Stomach (tissue), 9 donors: ENCODE data around the gene ZNF699. TPM values are rescaled to one million over a fixed set of nuclear protein-coding genes. Genes with fewer than 3 reads are reported as not detected.

Experiments
- DNase-seq, 2 donors: peaks; one replicate each; pipeline versions ENCODE4 v3.0.0 to v3.0.0-alpha.2; 2013 to 2019
- H3K27ac ChIP-seq, 5 donors: fragments of 200-600 bp in 4 of 5; sonication (generic) in 4 of 5; one replicate each; pipeline ENCODE4 v1.5.1; 2013 to 2019; ENCODE audit warnings: mild to moderate bottlenecking in 1 of 5, moderate library complexity in 1 of 5
- H3K27me3 ChIP-seq, 3 donors: fragments of 200-600 bp; sonication (generic); one replicate each; pipeline ENCODE4 v1.5.1; 2017 to 2019; ENCODE audit warnings: mixed run types in 1 of 3
- H3K36me3 ChIP-seq, 4 donors: fragments of 200-600 bp; sonication (generic); 1 replicate in 3 of 4; 2 replicates in 1 of 4; pipeline ENCODE4 v1.5.1; 2016 to 2019
- H3K4me1 ChIP-seq, 4 donors: fragments of 200-600 bp; sonication (generic); one replicate each; pipeline ENCODE4 v1.5.1; 2016 to 2019
- H3K4me3 ChIP-seq, 4 donors: fragments of 200-600 bp; sonication (generic) in 3 of 4; one replicate each; pipeline ENCODE4 v1.5.1; 2016 to 2019; ENCODE audit warnings: mild to moderate bottlenecking in 1 of 4
- H3K9me3 ChIP-seq, 4 donors: fragments of 200-600 bp; sonication (generic); one replicate each; pipeline ENCODE4 v1.5.1; 2016 to 2019
- EP300 ChIP-seq: sonication (generic); formaldehyde crosslinking; IDR thresholded peaks from one replicate; pipeline ENCODE4 v1.6.1; 2017; ENCODE audit warnings: antibody characterized with exemption
- POLR2A ChIP-seq, 4 donors: fragments of 450-650 bp; IDR thresholded peaks; one replicate each; pipeline ENCODE4 v1.6.1; 2016; ENCODE audit warnings: antibody characterized with exemption in 4 of 4, control low read depth in 2 of 4, mild to moderate bottlenecking in 1 of 4, moderate library complexity in 1 of 4
- POLR2AphosphoS5 ChIP-seq, 3 donors: sonication (generic); formaldehyde crosslinking; IDR thresholded peaks; one replicate each; pipeline ENCODE4 v1.6.1; 2016; ENCODE audit warnings: antibody characterized with exemption in 3 of 3
- WGBS, 5 donors: extraction: QIAGEN DNeasy Blood & Tissue Kit in 3 of 5; methylation state at CpG; one replicate each; pipeline versions ENCODE4 v1.1.5 to v1.1.7; 2013 to 2018; 5-methylcytosine and 5-hydroxymethylcytosine counted together
- intact Hi-C: fragments of 100-400 bp; cut with DNase I; formaldehyde crosslinking; loops from one replicate; pipeline ENCODE4 v1.15.1; 2023; ENCODE audit warnings: low total_unique reads
- polyA plus RNA-seq, 3 donors: library from polyadenylated mRNA; stranded (reverse); fragments of 200-250 nt; gene quantifications; one replicate each; pipeline ENCODE4 v1.2.3, GENCODE V29; 2013
- total RNA-seq, 5 donors: library from RNA; depleted of rRNA; stranded (reverse); fragments of >200 nt; gene quantifications; one replicate each; pipeline versions ENCODE4 v1.1.0 to v1.2.3, GENCODE V29; 2014 to 2016
- TF ChIP-seq, protein P1 (sequence below), 7 experiments: fragments of 450-650 bp in 4 of 7; fragments of 200-600 bp in 3 of 7; sonication (generic) in 3 of 7; IDR thresholded peaks; one replicate each; pipeline ENCODE4 v1.5.1; 2016 to 2019; ENCODE audit warnings: antibody characterized with exemption in 7 of 7, control low read depth in 2 of 7, mild to moderate bottlenecking in 1 of 7
- donor health status: healthy with polysubstance abuse.
- donor health status: Bipolar disorder and iron deficiency.
- donor health status: healthy.

The ZNF699 gene
- total and polyA plus RNA-seq, 8 donors: 0.63 to 53.6 (median 3.1) TPM; not detected in 1

GRCh38 chr19:9251236-9251635, 58.4 kb downstream of the ZNF699 start:
- no peak overlapping the region for H3K4me3 ChIP-seq
- 70 to 77% (median 72%) methylated on average over 5 of the region's 5 CpGs for whole genome bisulfite sequencing, 5 donors
- H3K36me3 ChIP-seq: no peaks in the 10 kb centered on the region
- H3K27ac ChIP-seq: no peak overlapping the region
- TF ChIP-seq POLR2AphosphoS5 (IDR thresholded peaks at IDR 0.05): no peak
- no peak for TF ChIP-seq EP300
- TF ChIP-seq, protein P1, sequence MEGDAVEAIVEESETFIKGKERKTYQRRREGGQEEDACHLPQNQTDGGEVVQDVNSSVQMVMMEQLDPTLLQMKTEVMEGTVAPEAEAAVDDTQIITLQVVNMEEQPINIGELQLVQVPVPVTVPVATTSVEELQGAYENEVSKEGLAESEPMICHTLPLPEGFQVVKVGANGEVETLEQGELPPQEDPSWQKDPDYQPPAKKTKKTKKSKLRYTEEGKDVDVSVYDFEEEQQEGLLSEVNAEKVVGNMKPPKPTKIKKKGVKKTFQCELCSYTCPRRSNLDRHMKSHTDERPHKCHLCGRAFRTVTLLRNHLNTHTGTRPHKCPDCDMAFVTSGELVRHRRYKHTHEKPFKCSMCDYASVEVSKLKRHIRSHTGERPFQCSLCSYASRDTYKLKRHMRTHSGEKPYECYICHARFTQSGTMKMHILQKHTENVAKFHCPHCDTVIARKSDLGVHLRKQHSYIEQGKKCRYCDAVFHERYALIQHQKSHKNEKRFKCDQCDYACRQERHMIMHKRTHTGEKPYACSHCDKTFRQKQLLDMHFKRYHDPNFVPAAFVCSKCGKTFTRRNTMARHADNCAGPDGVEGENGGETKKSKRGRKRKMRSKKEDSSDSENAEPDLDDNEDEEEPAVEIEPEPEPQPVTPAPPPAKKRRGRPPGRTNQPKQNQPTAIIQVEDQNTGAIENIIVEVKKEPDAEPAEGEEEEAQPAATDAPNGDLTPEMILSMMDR (IDR thresholded peaks at IDR 0.05): no peak
- no peak for TF ChIP-seq POLR2A (IDR thresholded peaks at IDR 0.05)
- peaks cover 0 to 29% (median 8%) of the 10 kb centered on the region in 4 donors for H3K9me3 ChIP-seq
- H3K4me1 ChIP-seq: no peaks in the 10 kb centered on the region
- no peak for DNase-seq
- intact Hi-C loops: no loop called here
- no peaks in the 10 kb centered on the region for H3K27me3 ChIP-seq

- TF ChIP-seq, protein P1 (IDR thresholded peaks at IDR 0.05): no peak
- no peak for TF ChIP-seq POLR2A (IDR thresholded peaks at IDR 0.05)
- no peak for TF ChIP-seq EP300
- no peak for TF ChIP-seq POLR2AphosphoS5 (IDR thresholded peaks at IDR 0.05)
- Histone ChIP-seq H3K27me3 (no peaks in the 10 kb centered on the region), H3K9me3 (peaks cover 0 to 23% (median 8%) of the 10 kb centered on the region in 4 donors), H3K36me3 (no peaks in the 10 kb centered on the region), H3K27ac (no peak within 1 kb of the TSS), H3K4me3 (no peak within 1 kb of the TSS), H3K4me1 (no peaks in the 10 kb centered on the region)
- 62 to 85% (median 77%) methylated on average over 1 of the region's 1 CpG for WGBS, 5 donors
- DNase-seq: no peak
- intact Hi-C loops: no loop called here
These were observed 59.0 kb downstream of the ZNF699 start, which contains the start of gene OR7E24 for GRCh38 chr19:9250630-9251029. OR7E24 (plus strand) TSS chr19:9250930; CDS start chr19:9251044, 114 bp downstream.

Other genes with a start within 250 kb of the ZNF699 start
- gene OR1M1, start 222.8 kb downstream of the ZNF699 start, total RNA-seq: not detected
- not detected for gene OR1M1, start 222.8 kb downstream of the ZNF699 start, polyA plus RNA-seq
- not detected for gene OR7G2, start 202.4 kb downstream of the ZNF699 start, total RNA-seq
- not detected for gene OR7G2, start 202.4 kb downstream of the ZNF699 start, polyA plus RNA-seq
- gene OR7G1, start 194.1 kb downstream of the ZNF699 start, total RNA-seq: not detected
- gene OR7G1, start 194.1 kb downstream of the ZNF699 start, polyA plus RNA-seq: not detected
- gene OR7G3, start 182.9 kb downstream of the ZNF699 start, total RNA-seq: not detected
- not detected for gene OR7G3, start 182.9 kb downstream of the ZNF699 start, polyA plus RNA-seq
- 10 to 100 TPM; 17.8 to 33.6 (median 19.3) TPM for gene ZNF317, start 169.4 kb downstream of the ZNF699 start, total RNA-seq
- 10 to 100 TPM; 23.5 to 29.6 (median 25.3) TPM for gene ZNF317, start 169.4 kb downstream of the ZNF699 start, polyA plus RNA-seq
- gene OR7D2, start 130.9 kb downstream of the ZNF699 start, total RNA-seq: 10 to 100 TPM in 1 of 5 donors, under 1 TPM in 2, not detected in 2; 0.29 to 11.0 (median 0.55) TPM
- gene OR7D2, start 130.9 kb downstream of the ZNF699 start, polyA plus RNA-seq: under 1 TPM in 1 of 3 donors, not detected in 2; 0.05 TPM
- gene OR7D4, start 90.2 kb downstream of the ZNF699 start, total RNA-seq: not detected
- not detected for gene OR7D4, start 90.2 kb downstream of the ZNF699 start, polyA plus RNA-seq
- gene OR7E24, start 58.9 kb downstream of the ZNF699 start, total RNA-seq: not detected
- not detected for gene OR7E24, start 58.9 kb downstream of the ZNF699 start, polyA plus RNA-seq
- gene ZNF559, start 14.3 kb upstream of the ZNF699 start, total RNA-seq: 10 to 100 TPM; 11.6 to 52.2 (median 16.9) TPM
- gene ZNF559, start 14.3 kb upstream of the ZNF699 start, polyA plus RNA-seq: 10 to 100 TPM in 1 of 3 donors, 1 to 10 TPM in 2; 7.3 to 18.8 (median 9.6) TPM
- 1 to 10 TPM in 4 of 5 donors, not detected in 1; 1.6 to 4.6 (median 3.2) TPM for gene ZNF177, start 53.2 kb upstream of the ZNF699 start, total RNA-seq
- 1 to 10 TPM in 1 of 3 donors, under 1 TPM in 2; 0.50 to 2.4 (median 0.92) TPM for gene ZNF177, start 53.2 kb upstream of the ZNF699 start, polyA plus RNA-seq
- gene ZNF266, start 125.7 kb upstream of the ZNF699 start, total RNA-seq: 10 to 100 TPM; 15.2 to 37.8 (median 26.8) TPM
- gene ZNF266, start 125.7 kb upstream of the ZNF699 start, polyA plus RNA-seq: 10 to 100 TPM in 1 of 3 donors, 1 to 10 TPM in 2; 6.4 to 39.6 (median 9.9) TPM
- not detected for gene ZNF560, start 188.8 kb upstream of the ZNF699 start, total RNA-seq
- not detected for gene ZNF560, start 188.8 kb upstream of the ZNF699 start, polyA plus RNA-seq
- 10 to 100 TPM in 1 of 5 donors, 1 to 10 TPM in 4; 1.4 to 22.2 (median 5.8) TPM for gene ZNF426, start 228.8 kb upstream of the ZNF699 start, total RNA-seq
- 1 to 10 TPM; 2.0 to 3.2 (median 2.3) TPM for gene ZNF426, start 228.8 kb upstream of the ZNF699 start, polyA plus RNA-seq